ENCODE results near the gene TJP3. TPM values are rescaled to one million over a fixed set of nuclear protein-coding genes. Genes with fewer than 3 reads are reported as not detected.
"Not testable (repeated sequence)": the region's sequence is repeated elsewhere in the genome, so short reads cannot be mapped to it uniquely, and the experiment has no call there.

TJP3 gene
- polyA plus RNA-seq, 1 donor from 2014 or later, result 0.15 TPM

- Histone ChIP-seq H3K27me3 (ENCODE audit: insufficient read depth, low read depth, low read length) (no peaks in the 10 kb centered on the region), H3K9me3 (ENCODE audit: low read length) (no peaks in the 10 kb centered on the region), H2AFZ (ENCODE audit: low read depth, low read length) (peak within 1 kb of the TSS; percentile 48), H3K79me2 (replicated peaks; ENCODE audit: insufficient read depth, low read length) (peaks cover 7% of the 10 kb centered on the region), H3K4me2 (ENCODE audit: low read length) (no peak within 1 kb of the TSS), H3K9me2 (ENCODE audit: insufficient read depth, low read length) (no peaks in the 10 kb centered on the region), H4K20me1 (ENCODE audit: insufficient read depth) (no peaks in the 10 kb centered on the region), H3F3A (ENCODE audit: insufficient read depth, low read length, poor library complexity, severe bottlenecking) (no peaks in the 10 kb centered on the region), H3K36me3 (ENCODE audit: insufficient read depth, low read length) (no peaks in the 10 kb centered on the region), H3K4me3 (ENCODE audit: low read length) (peak within 1 kb of the TSS; percentile 75), H3K9ac (ENCODE audit: low read length) (peak within 1 kb of the TSS; percentile 91), H3K27ac (ENCODE audit: low read length) (peak within 1 kb of the TSS; percentile 95)
- TF ChIP-seq CTCF (IDR thresholded peaks at IDR 0.05; ENCODE audit: poor library complexity, severe bottlenecking) (no peak), EP300 (conservative IDR thresholded peaks at IDR 0.05; ENCODE audit: poor library complexity, severe bottlenecking) (peak; percentile 82), TAF1 (IDR thresholded peaks at IDR 0.05; ENCODE audit: low read depth) (peak; percentile 67), EZH2 (IDR thresholded peaks at IDR 0.05; ENCODE audit: borderline replicate concordance, insufficient read depth, low read length, poor library complexity, severe bottlenecking) (no peak), MXI1 (conservative IDR thresholded peaks at IDR 0.05; ENCODE audit: poor library complexity, severe bottlenecking) (peak; percentile 93), RAD21 (conservative IDR thresholded peaks at IDR 0.05) (peak; percentile 62), SMC3 (conservative IDR thresholded peaks at IDR 0.05; ENCODE audit: poor library complexity) (peak; percentile 65), POLR2AphosphoS5 (IDR thresholded peaks at IDR 0.05) (peak; percentile 97), REST (IDR thresholded peaks at IDR 0.05; ENCODE audit: borderline replicate concordance) (peak; percentile 87)
Measured at GRCh38 chr19:3762501-3763459, 54.6 kb downstream of the TJP3 start, which contains the start of gene MRPL54. Gene MRPL54 (plus strand): TSS chr19:3762682. CDS start chr19:3762701, 19 bp downstream.

- Histone ChIP-seq H3F3A (ENCODE audit: insufficient read depth, low read length, poor library complexity, severe bottlenecking) (no peaks in the 10 kb centered on the region), H3K9me3 (ENCODE audit: low read length) (no peaks in the 10 kb centered on the region), H3K79me2 (replicated peaks; ENCODE audit: insufficient read depth, low read length) (peaks cover 7% of the 10 kb centered on the region), H3K27ac (ENCODE audit: low read length) (no peak overlapping the region), H3K9me2 (ENCODE audit: insufficient read depth, low read length) (no peaks in the 10 kb centered on the region), H4K20me1 (ENCODE audit: insufficient read depth) (no peaks in the 10 kb centered on the region), H3K4me2 (ENCODE audit: low read length) (no peak overlapping the region), H3K9ac (ENCODE audit: low read length) (no peak overlapping the region), H3K27me3 (ENCODE audit: insufficient read depth, low read depth, low read length) (no peaks in the 10 kb centered on the region), H3K4me3 (ENCODE audit: low read length) (no peak overlapping the region), H3K36me3 (ENCODE audit: insufficient read depth, low read length) (no peaks in the 10 kb centered on the region), H2AFZ (ENCODE audit: low read depth, low read length) (no peak overlapping the region)
- no peak for TF ChIP-seq POLR2AphosphoS5 (IDR thresholded peaks at IDR 0.05)
Measured at GRCh38 chr19:3765121-3765520, 56.9 kb downstream of the TJP3 start.

GRCh38 chr19:3765757-3766156 is 57.6 kb downstream of the TJP3 start:
- H4K20me1 ChIP-seq (ENCODE audit: insufficient read depth); H3K4me3 ChIP-seq (ENCODE audit: low read length); H3K9me2 ChIP-seq (ENCODE audit: insufficient read depth, low read length); H3K36me3 ChIP-seq (ENCODE audit: insufficient read depth, low read length); H3K9ac ChIP-seq (ENCODE audit: low read length); H3K9me3 ChIP-seq (ENCODE audit: low read length); H3F3A ChIP-seq (ENCODE audit: insufficient read depth, low read length, poor library complexity, severe bottlenecking); H3K27me3 ChIP-seq (ENCODE audit: insufficient read depth, low read depth, low read length); H3K4me2 ChIP-seq (ENCODE audit: low read length); H2AFZ ChIP-seq (ENCODE audit: low read depth, low read length); H3K27ac ChIP-seq (ENCODE audit: low read length); H3K79me2 ChIP-seq (replicated peaks; ENCODE audit: insufficient read depth, low read length): not testable (repeated sequence)

Data from neural cell (in vitro differentiated cells).